ENCODE measurements around the gene DDX31. TPM values are rescaled to one million over a fixed set of nuclear protein-coding genes. Genes with fewer than 3 reads are reported as not detected.

The DDX31 gene
- total RNA-seq, 4 donors from 2014 or later = 27.6 to 38.7 (median 31.8) TPM

DNA sequence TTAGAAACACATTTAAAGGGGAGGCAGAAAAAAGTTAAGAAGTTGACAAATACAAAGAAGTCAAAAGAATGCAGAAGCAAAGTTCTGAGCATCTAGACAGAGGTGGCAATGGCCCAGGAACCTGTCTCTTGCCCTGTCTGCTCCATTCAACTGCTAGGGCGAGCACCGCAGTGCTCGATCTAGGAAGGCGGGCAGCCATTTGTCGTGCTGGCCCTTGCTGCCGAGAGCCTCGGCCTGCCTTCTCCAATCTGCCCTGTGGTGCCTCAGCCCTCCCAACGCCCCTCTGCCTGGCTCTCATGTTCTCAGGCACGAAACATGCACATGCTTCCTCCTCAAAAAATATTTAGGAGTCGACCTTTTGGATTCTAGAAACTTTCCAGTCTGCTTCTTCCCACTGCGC, 42.2 kb downstream of the DDX31 start:
- Histone ChIP-seq H3K36me3 (peaks cover 3 to 84% (median 18%) of the 10 kb centered on the region in 3 donors), H3K9me3 (no peaks in the 10 kb centered on the region), H3K27me3 (no peaks in the 10 kb centered on the region), H3K4me3 (no peak overlapping the region), H3K27ac (peak overlapping the region in 1 of 4 donors; percentile 9), H3K4me1 (peaks cover 0 to 5% (median 0%) of the 10 kb centered on the region in 4 donors)
- no peak for TF ChIP-seq POLR2A (IDR thresholded peaks at IDR 0.05)
- no peak for TF ChIP-seq EP300 (IDR thresholded peaks at IDR 0.05)
- no peak for TF ChIP-seq CTCF (IDR thresholded peaks at IDR 0.05)
- WGBS, 2 donors = 73 to 77% methylated on average over 11 of the region's 11 CpGs
- no peak for DNase-seq (ENCODE audit: low spot score in 2 of 2)

GRCh38 chr9:132627106-132627505, 42.7 kb downstream of the DDX31 start:
- TF ChIP-seq EP300 (IDR thresholded peaks at IDR 0.05) = no peak
- TF ChIP-seq CTCF (IDR thresholded peaks at IDR 0.05) = no peak
- no peak for TF ChIP-seq POLR2A (IDR thresholded peaks at IDR 0.05)
- Histone ChIP-seq H3K36me3 (peaks cover 5 to 84% (median 18%) of the 10 kb centered on the region in 3 donors), H3K4me3 (no peak overlapping the region), H3K4me1 (peaks cover 0 to 5% (median 0%) of the 10 kb centered on the region in 4 donors), H3K27ac (peak overlapping the region in 2 of 4 donors; percentile 9 to 49), H3K9me3 (no peaks in the 10 kb centered on the region), H3K27me3 (no peaks in the 10 kb centered on the region)
- DNase-seq (ENCODE audit: low spot score in 2 of 2) = no peak
- 48 to 56% methylated on average over 7 of the region's 7 CpGs for WGBS, 2 donors

DNA sequence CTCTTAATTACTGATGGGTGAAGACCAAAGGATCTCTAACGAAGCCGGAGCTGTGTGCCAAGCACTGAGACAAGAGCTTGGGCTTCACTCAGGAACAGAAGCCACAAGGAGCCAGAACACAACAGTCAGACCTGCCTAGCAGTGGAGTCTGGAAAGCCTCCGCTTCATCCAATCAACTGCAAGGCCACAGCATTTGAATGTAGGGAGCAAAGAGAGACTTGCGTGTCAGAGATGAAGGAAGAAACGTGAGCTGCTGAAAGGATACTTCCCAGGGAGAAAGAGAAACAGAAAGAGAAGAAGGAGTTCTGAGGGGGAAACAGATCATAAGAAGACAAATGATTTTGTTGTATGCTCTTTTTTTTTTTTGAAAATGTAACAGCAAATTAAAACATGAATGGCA, 43.5 kb downstream of the DDX31 start:
- H3K27ac ChIP-seq = peak overlapping the region in 2 of 4 donors; percentile 1 to 49
- H3K27me3 ChIP-seq = no peaks in the 10 kb centered on the region
- WGBS, 2 donors = 79 to 81% methylated on average over 5 of the region's 5 CpGs
- H3K4me1 ChIP-seq = peaks cover 0 to 5% (median 0%) of the 10 kb centered on the region in 4 donors
- DNase-seq (ENCODE audit: low spot score in 2 of 2) = no peak
- TF ChIP-seq EP300 (IDR thresholded peaks at IDR 0.05) = no peak
- TF ChIP-seq POLR2A (IDR thresholded peaks at IDR 0.05) = no peak
- TF ChIP-seq CTCF (IDR thresholded peaks at IDR 0.05) = no peak
- H3K9me3 ChIP-seq = no peaks in the 10 kb centered on the region
- H3K4me3 ChIP-seq = no peak overlapping the region
- peaks cover 7 to 81% (median 18%) of the 10 kb centered on the region in 3 donors for H3K36me3 ChIP-seq

DNA sequence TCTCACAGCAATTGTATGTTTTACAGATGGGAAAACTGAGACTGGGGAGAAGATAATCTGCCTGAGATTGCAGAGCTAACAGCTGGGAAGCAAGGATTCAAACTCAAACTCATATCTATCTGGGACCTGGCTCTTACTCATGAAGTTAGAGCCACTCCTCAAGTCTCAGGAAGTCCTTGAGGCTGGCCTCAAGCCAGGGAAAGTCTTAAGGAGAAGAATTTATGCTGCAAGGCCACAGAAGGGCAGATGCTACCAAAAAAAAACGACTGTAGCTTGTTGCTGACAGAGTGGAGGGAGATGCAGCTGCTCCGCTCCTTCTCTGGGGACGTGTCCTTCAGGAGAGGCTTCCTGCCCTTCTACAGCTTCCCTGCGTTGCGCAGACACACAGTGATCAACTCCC, 47.6 kb downstream of the DDX31 start:
- Histone ChIP-seq H3K36me3 (peaks cover 4 to 77% (median 9%) of the 10 kb centered on the region in 3 donors), H3K4me3 (no peak overlapping the region), H3K4me1 (peaks cover 0 to 5% (median 0%) of the 10 kb centered on the region in 4 donors), H3K9me3 (no peaks in the 10 kb centered on the region), H3K27me3 (no peaks in the 10 kb centered on the region), H3K27ac (no peak overlapping the region)
- no peak for TF ChIP-seq CTCF (IDR thresholded peaks at IDR 0.05)
- 69 to 76% methylated on average over 5 of the region's 5 CpGs for WGBS, 2 donors
- DNase-seq (ENCODE audit: low spot score in 2 of 2) = no peak

- WGBS, 2 donors = 90 to 93% methylated on average over 5 of the region's 5 CpGs
- TF ChIP-seq CTCF (IDR thresholded peaks at IDR 0.05) = no peak
- TF ChIP-seq POLR2A (IDR thresholded peaks at IDR 0.05) = no peak
- no peak for TF ChIP-seq EP300 (IDR thresholded peaks at IDR 0.05)
Observed at GRCh38 chr9:132616725-132617124, 53.1 kb downstream of the DDX31 start.

More at GRCh38 chr9:132616725-132617124, 53.1 kb downstream of the DDX31 start:
- DNase-seq (ENCODE audit: low spot score in 2 of 2) = no peak
- H3K36me3 ChIP-seq = peaks cover 0 to 93% (median 13%) of the 10 kb centered on the region in 3 donors
- H3K27me3 ChIP-seq = no peaks in the 10 kb centered on the region
- no peak overlapping the region for H3K27ac ChIP-seq
- no peaks in the 10 kb centered on the region for H3K9me3 ChIP-seq
- H3K4me3 ChIP-seq = no peak overlapping the region
- no peaks in the 10 kb centered on the region for H3K4me1 ChIP-seq
